Measurements from ENCODE around the gene DCLK1. TPM values are rescaled to one million over a fixed set of nuclear protein-coding genes. Genes with fewer than 3 reads are reported as not detected.

Gene DCLK1
- total and polyA plus RNA-seq, 9 donors = 3.3 to 37.0 (median 20.7) TPM

GRCh38 chr13:35826626-35827254, 304.4 kb downstream of the DCLK1 start:
- Histone ChIP-seq H3K9me3 (no peaks in the 10 kb centered on the region), H3K36me3 (no peaks in the 10 kb centered on the region), H3K4me3 (no peak overlapping the region), H3K27ac (no peak overlapping the region), H3K4me1 (ENCODE audit: insufficient read depth) (no peaks in the 10 kb centered on the region), H3K27me3 (no peaks in the 10 kb centered on the region)
- 67 to 78% (median 68%) methylated on average over 10 of the region's 10 CpGs for WGBS, 3 donors
- intact Hi-C loops (cut with DNase I) = no loop called here
- TF ChIP-seq CTCF (IDR thresholded peaks at IDR 0.05) (no peak), POLR2A (IDR thresholded peaks at IDR 0.05) (no peak), EP300 (IDR thresholded peaks at IDR 0.05) (no peak)
- no peak for DNase-seq

GRCh38 chr13:35824825-35825224, 306.4 kb downstream of the DCLK1 start:
- TF ChIP-seq POLR2A (IDR thresholded peaks at IDR 0.05) = no peak
- TF ChIP-seq EP300 (IDR thresholded peaks at IDR 0.05) = no peak
- TF ChIP-seq CTCF (IDR thresholded peaks at IDR 0.05) = no peak
- Histone ChIP-seq H3K4me3 (no peak overlapping the region), H3K36me3 (no peaks in the 10 kb centered on the region), H3K4me1 (ENCODE audit: insufficient read depth) (no peaks in the 10 kb centered on the region), H3K27me3 (no peaks in the 10 kb centered on the region), H3K27ac (no peak overlapping the region), H3K9me3 (no peaks in the 10 kb centered on the region)
- DNase-seq = no peak
- 86 to 90% (median 89%) methylated on average over 8 of the region's 8 CpGs for WGBS, 3 donors
- intact Hi-C loops (cut with DNase I) = no loop called here

GRCh38 chr13:35824395-35824794, 306.8 kb downstream of the DCLK1 start:
- WGBS, 3 donors = 92 to 95% (median 93%) methylated on average over 12 of the region's 12 CpGs
- Histone ChIP-seq H3K27me3 (no peaks in the 10 kb centered on the region), H3K9me3 (no peaks in the 10 kb centered on the region), H3K4me1 (ENCODE audit: insufficient read depth) (no peaks in the 10 kb centered on the region), H3K27ac (no peak overlapping the region), H3K4me3 (no peak overlapping the region), H3K36me3 (no peaks in the 10 kb centered on the region)
- intact Hi-C loops (cut with DNase I) = no loop called here
- TF ChIP-seq CTCF (IDR thresholded peaks at IDR 0.05) (no peak), POLR2A (IDR thresholded peaks at IDR 0.05) (no peak), EP300 (IDR thresholded peaks at IDR 0.05) (no peak)
- no peak for DNase-seq

GRCh38 chr13:35822666-35823065, 308.5 kb downstream of the DCLK1 start:
- DNase-seq = no peak
- intact Hi-C loops (cut with DNase I) = no loop called here
- WGBS, 3 donors = 93 to 94% (median 93%) methylated on average over 7 of the region's 7 CpGs

More at GRCh38 chr13:35822666-35823065, 308.5 kb downstream of the DCLK1 start:
- H3K36me3 ChIP-seq = no peaks in the 10 kb centered on the region
- no peaks in the 10 kb centered on the region for H3K27me3 ChIP-seq
- no peak overlapping the region for H3K4me3 ChIP-seq
- no peak overlapping the region for H3K27ac ChIP-seq
- TF ChIP-seq EP300 (IDR thresholded peaks at IDR 0.05) (no peak), POLR2A (IDR thresholded peaks at IDR 0.05) (no peak), CTCF (IDR thresholded peaks at IDR 0.05) (no peak)
- H3K9me3 ChIP-seq = no peaks in the 10 kb centered on the region
- no peaks in the 10 kb centered on the region for H3K4me1 ChIP-seq (ENCODE audit: insufficient read depth)
